ENCODE results near the gene OARD1.

GRCh38 chr6:41085182-41085581 lies 13.0 kb upstream of the OARD1 start:
- TF ChIP-seq CTCF (conservative IDR thresholded peaks at IDR 0.05; ENCODE audit: low read depth, low read length) (no peak), EZH2 (IDR thresholded peaks at IDR 0.05; ENCODE audit: low read length, unreplicated experiment) (no peak), EZH2phosphoT487 (IDR thresholded peaks at IDR 0.05; ENCODE audit: borderline replicate concordance, low read length) (no peak)
